Measurements from ENCODE around the gene TIMMDC1.
A peak's percentile ranks its signal among the peaks of the same experiment; 100 is the strongest.
"Not testable (repeated sequence)": the region's sequence is repeated elsewhere in the genome, so short reads cannot be mapped to it uniquely, and the experiment has no call there.

TIMMDC1 gene

DNA sequence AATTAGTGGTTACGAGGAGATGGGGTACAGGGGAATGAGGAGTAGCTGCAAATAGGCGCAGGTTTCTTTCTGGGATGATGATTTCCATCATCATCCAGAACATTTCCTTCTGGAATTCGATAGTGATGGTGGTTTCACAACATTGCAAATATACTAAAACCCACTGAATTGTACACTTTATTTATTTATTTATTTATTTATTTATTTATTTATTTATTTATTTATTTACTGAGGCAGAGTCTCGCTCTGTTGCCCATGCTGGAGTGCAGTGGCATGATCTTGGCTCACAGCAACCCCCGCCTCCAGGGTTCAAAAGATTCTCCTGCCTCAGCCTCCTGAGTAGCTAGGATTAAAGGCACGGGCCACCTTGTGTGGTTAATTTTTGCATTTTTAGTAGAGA is 54.6 kb downstream of the TIMMDC1 start:
- H3K9me3 ChIP-seq (ENCODE audit: control insufficient read depth in 2 of 2, low read length in 2 of 2); H3K9ac ChIP-seq (ENCODE audit: low read depth in 1 of 2, low read length in 2 of 2): not testable (repeated sequence)

DNA sequence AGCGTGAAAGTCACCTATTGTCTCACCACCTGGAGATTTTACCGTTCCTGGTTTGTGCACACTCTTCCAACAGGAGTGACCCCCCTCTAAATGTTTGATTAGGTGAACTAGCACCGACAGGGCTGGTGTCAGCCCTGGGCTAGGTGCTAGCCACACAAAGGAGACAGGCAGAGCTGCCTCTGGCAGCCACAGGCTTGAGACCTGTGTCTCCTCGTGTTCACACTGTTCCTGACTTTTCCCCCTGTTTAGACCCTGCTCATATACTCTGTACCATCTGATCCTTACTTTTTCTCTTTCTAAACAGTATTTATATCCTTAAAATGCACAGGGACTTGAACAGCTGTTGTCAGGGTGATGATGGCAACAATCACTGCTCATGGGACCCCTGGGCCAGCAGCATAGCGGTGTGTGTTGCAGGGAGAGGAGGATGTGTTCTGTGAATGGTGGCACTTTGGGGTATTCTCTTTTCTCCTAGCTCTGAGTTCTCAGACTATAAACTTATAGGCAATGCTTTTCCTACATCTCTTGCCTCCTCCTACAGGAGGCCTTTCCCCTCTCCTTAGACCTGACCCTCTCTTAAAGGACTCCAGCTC is 55.6 kb downstream of the TIMMDC1 start:
- Histone ChIP-seq H3K9ac (ENCODE audit: low read depth in 1 of 2, low read length in 2 of 2) (no peak overlapping the region), H3K27me3 (ENCODE audit: control insufficient read depth in 2 of 2, insufficient read depth in 2 of 2, low read length in 2 of 2) (no peaks in the 10 kb centered on the region), H3K27ac (ENCODE audit: low read depth in 2 of 2, low read length in 2 of 2) (no peak overlapping the region), H3K4me1 (ENCODE audit: control insufficient read depth in 2 of 2, insufficient read depth in 2 of 2, low read length in 2 of 2) (no peaks in the 10 kb centered on the region), H3K4me3 (ENCODE audit: low read length in 2 of 2) (no peak overlapping the region), H3K36me3 (ENCODE audit: control insufficient read depth in 2 of 2, insufficient read depth in 2 of 2, low read length in 2 of 2) (no peaks in the 10 kb centered on the region), H3K9me3 (ENCODE audit: control insufficient read depth in 2 of 2, low read length in 2 of 2) (no peaks in the 10 kb centered on the region)

More for the DNA sequence above, 54.6 kb downstream of the TIMMDC1 start:
- H3K27ac ChIP-seq (ENCODE audit: low read depth in 2 of 2, low read length in 2 of 2); H3K4me3 ChIP-seq (ENCODE audit: low read length in 2 of 2); H3K27me3 ChIP-seq (ENCODE audit: control insufficient read depth in 2 of 2, insufficient read depth in 2 of 2, low read length in 2 of 2); H3K36me3 ChIP-seq (ENCODE audit: control insufficient read depth in 2 of 2, insufficient read depth in 2 of 2, low read length in 2 of 2); H3K4me1 ChIP-seq (ENCODE audit: control insufficient read depth in 2 of 2, insufficient read depth in 2 of 2, low read length in 2 of 2): not testable (repeated sequence)

DNA sequence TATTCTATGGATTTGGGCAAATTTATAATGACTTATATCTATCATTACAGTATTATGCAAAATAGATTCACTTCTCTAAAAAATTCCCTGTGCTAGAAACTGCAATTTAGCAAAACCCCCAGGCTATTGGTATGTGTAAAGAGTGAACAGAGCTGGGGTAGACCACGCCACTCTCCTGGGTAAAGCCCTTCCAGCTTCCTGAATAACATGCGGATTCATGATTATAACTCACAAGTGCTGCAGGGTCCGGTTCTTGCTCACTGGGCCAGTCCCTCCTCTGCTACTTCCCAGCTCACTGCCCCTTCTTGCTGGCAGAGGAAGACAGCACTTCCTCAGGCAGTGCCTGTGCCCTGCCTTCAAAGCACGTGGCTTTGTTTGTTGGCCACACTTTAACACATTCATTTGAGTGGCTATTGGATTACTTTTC is 57.0 kb downstream of the TIMMDC1 start:
- Histone ChIP-seq H3K27me3 (ENCODE audit: control insufficient read depth in 2 of 2, insufficient read depth in 2 of 2, low read length in 2 of 2) (no peaks in the 10 kb centered on the region), H3K9me3 (ENCODE audit: control insufficient read depth in 2 of 2, low read length in 2 of 2) (no peaks in the 10 kb centered on the region), H3K27ac (ENCODE audit: low read depth in 2 of 2, low read length in 2 of 2) (no peak overlapping the region), H3K4me1 (ENCODE audit: control insufficient read depth in 2 of 2, insufficient read depth in 2 of 2, low read length in 2 of 2) (no peaks in the 10 kb centered on the region), H3K4me3 (ENCODE audit: low read length in 2 of 2) (no peak overlapping the region), H3K36me3 (ENCODE audit: control insufficient read depth in 2 of 2, insufficient read depth in 2 of 2, low read length in 2 of 2) (no peaks in the 10 kb centered on the region), H3K9ac (ENCODE audit: low read depth in 1 of 2, low read length in 2 of 2) (no peak overlapping the region)

GRCh38 chr3:119555929-119556328 is 57.6 kb downstream of the TIMMDC1 start:
- Histone ChIP-seq H3K36me3 (ENCODE audit: control insufficient read depth in 2 of 2, insufficient read depth in 2 of 2, low read length in 2 of 2) (no peaks in the 10 kb centered on the region), H3K27ac (ENCODE audit: low read depth in 2 of 2, low read length in 2 of 2) (no peak overlapping the region), H3K4me1 (ENCODE audit: control insufficient read depth in 2 of 2, insufficient read depth in 2 of 2, low read length in 2 of 2) (no peaks in the 10 kb centered on the region), H3K27me3 (ENCODE audit: control insufficient read depth in 2 of 2, insufficient read depth in 2 of 2, low read length in 2 of 2) (no peaks in the 10 kb centered on the region), H3K9ac (ENCODE audit: low read depth in 1 of 2, low read length in 2 of 2) (no peak overlapping the region), H3K9me3 (ENCODE audit: control insufficient read depth in 2 of 2, low read length in 2 of 2) (no peaks in the 10 kb centered on the region), H3K4me3 (ENCODE audit: low read length in 2 of 2) (no peak overlapping the region)

DNA sequence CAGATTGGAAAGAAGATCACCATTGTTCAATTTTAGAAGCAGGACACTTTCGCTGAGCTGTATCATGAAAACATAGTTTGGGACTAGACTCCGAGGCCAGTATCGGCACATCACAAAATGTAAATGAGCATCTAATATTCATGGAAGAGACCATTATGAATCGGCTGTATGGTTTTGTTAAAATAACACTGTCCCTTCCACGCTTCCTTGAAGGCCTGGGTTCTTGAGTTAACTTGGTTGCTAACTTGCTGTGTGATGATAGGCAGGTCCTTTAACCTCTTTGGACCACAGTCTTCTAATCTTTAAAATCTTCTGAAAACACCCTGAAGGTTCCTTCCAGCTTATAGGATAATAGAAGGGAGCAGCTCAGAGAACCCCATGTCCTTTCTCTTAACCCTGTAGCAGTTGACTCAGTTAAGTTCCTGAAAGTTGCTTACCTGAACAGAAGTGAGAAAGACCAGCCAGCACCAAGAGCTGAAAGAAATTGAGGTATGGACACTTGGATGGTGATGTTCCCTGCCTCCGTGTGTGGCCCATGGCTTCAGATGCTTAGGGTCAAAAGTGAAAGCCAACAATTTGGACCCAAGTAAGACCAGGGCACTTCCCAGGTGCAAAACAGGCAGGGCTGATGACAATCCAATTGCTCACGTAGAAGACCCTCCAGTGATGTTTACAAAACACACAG is 59.0 kb downstream of the TIMMDC1 start:
- Histone ChIP-seq H3K27ac (ENCODE audit: low read depth in 2 of 2, low read length in 2 of 2) (no peak overlapping the region), H3K9ac (ENCODE audit: low read depth in 1 of 2, low read length in 2 of 2) (no peak overlapping the region), H3K36me3 (ENCODE audit: control insufficient read depth in 2 of 2, insufficient read depth in 2 of 2, low read length in 2 of 2) (no peaks in the 10 kb centered on the region), H3K4me3 (ENCODE audit: low read length in 2 of 2) (no peak overlapping the region), H3K4me1 (ENCODE audit: control insufficient read depth in 2 of 2, insufficient read depth in 2 of 2, low read length in 2 of 2) (no peaks in the 10 kb centered on the region), H3K9me3 (ENCODE audit: control insufficient read depth in 2 of 2, low read length in 2 of 2) (no peaks in the 10 kb centered on the region), H3K27me3 (ENCODE audit: control insufficient read depth in 2 of 2, insufficient read depth in 2 of 2, low read length in 2 of 2) (no peaks in the 10 kb centered on the region)

DNA sequence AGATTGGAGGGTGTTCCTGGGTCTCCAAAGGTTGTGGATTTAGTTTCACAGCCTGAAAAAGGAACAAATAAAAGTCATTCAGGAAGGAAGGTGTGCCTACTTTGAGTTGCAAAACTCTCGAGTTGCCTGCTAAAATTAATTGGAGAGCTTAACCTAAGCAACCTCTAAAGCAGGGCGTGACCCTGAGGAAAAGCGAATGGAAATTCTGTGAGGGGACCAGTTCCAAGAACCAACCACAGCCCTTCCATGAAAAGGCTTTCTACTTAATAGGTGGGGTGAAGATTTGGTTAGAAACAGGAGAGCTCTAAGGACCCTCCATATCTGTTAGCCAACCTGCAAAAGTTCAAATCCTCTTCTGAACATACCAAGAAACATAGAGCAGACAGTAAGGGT is 59.5 kb downstream of the TIMMDC1 start:
- no peaks in the 10 kb centered on the region for H3K4me1 ChIP-seq (ENCODE audit: control insufficient read depth in 2 of 2, insufficient read depth in 2 of 2, low read length in 2 of 2)
- no peaks in the 10 kb centered on the region for H3K27me3 ChIP-seq (ENCODE audit: control insufficient read depth in 2 of 2, insufficient read depth in 2 of 2, low read length in 2 of 2)
- no peak overlapping the region for H3K4me3 ChIP-seq (ENCODE audit: low read length in 2 of 2)
- H3K9ac ChIP-seq (ENCODE audit: low read depth in 1 of 2, low read length in 2 of 2), result no peak overlapping the region
- H3K36me3 ChIP-seq (ENCODE audit: control insufficient read depth in 2 of 2, insufficient read depth in 2 of 2, low read length in 2 of 2), result no peaks in the 10 kb centered on the region
- no peak overlapping the region for H3K27ac ChIP-seq (ENCODE audit: low read depth in 2 of 2, low read length in 2 of 2)
- H3K9me3 ChIP-seq (ENCODE audit: control insufficient read depth in 2 of 2, low read length in 2 of 2), result no peaks in the 10 kb centered on the region

- Histone ChIP-seq H3K4me1 (ENCODE audit: control insufficient read depth in 2 of 2, insufficient read depth in 2 of 2, low read length in 2 of 2) (no peaks in the 10 kb centered on the region), H3K27ac (ENCODE audit: low read depth in 2 of 2, low read length in 2 of 2) (no peak overlapping the region), H3K27me3 (ENCODE audit: control insufficient read depth in 2 of 2, insufficient read depth in 2 of 2, low read length in 2 of 2) (no peaks in the 10 kb centered on the region), H3K9me3 (ENCODE audit: control insufficient read depth in 2 of 2, low read length in 2 of 2) (no peaks in the 10 kb centered on the region), H3K9ac (ENCODE audit: low read depth in 1 of 2, low read length in 2 of 2) (peak overlapping the region in 1 of 2 donors; percentile 2), H3K4me3 (ENCODE audit: low read length in 2 of 2) (peak overlapping the region in 1 of 2 donors; percentile 44), H3K36me3 (ENCODE audit: control insufficient read depth in 2 of 2, insufficient read depth in 2 of 2, low read length in 2 of 2) (no peaks in the 10 kb centered on the region)
Observed at GRCh38 chr3:119558626-119559317, 60.4 kb downstream of the TIMMDC1 start.

GRCh38 chr3:119559441-119559963 is 61.2 kb downstream of the TIMMDC1 start, which contains the start of gene CD80:
Gene CD80, minus strand, starts transcription at chr3:119559614. Its CDS starts 1,886 bp downstream, at chr3:119557728.
- Histone ChIP-seq H3K27me3 (ENCODE audit: control insufficient read depth in 2 of 2, insufficient read depth in 2 of 2, low read length in 2 of 2) (no peaks in the 10 kb centered on the region), H3K9ac (ENCODE audit: low read depth in 1 of 2, low read length in 2 of 2) (peak within 1 kb of the TSS in 1 of 2 donors; percentile 2), H3K36me3 (ENCODE audit: control insufficient read depth in 2 of 2, insufficient read depth in 2 of 2, low read length in 2 of 2) (no peaks in the 10 kb centered on the region), H3K27ac (ENCODE audit: low read depth in 2 of 2, low read length in 2 of 2) (no peak within 1 kb of the TSS), H3K9me3 (ENCODE audit: control insufficient read depth in 2 of 2, low read length in 2 of 2) (no peaks in the 10 kb centered on the region), H3K4me3 (ENCODE audit: low read length in 2 of 2) (peak within 1 kb of the TSS in 1 of 2 donors; percentile 44), H3K4me1 (ENCODE audit: control insufficient read depth in 2 of 2, insufficient read depth in 2 of 2, low read length in 2 of 2) (no peaks in the 10 kb centered on the region)

DNA sequence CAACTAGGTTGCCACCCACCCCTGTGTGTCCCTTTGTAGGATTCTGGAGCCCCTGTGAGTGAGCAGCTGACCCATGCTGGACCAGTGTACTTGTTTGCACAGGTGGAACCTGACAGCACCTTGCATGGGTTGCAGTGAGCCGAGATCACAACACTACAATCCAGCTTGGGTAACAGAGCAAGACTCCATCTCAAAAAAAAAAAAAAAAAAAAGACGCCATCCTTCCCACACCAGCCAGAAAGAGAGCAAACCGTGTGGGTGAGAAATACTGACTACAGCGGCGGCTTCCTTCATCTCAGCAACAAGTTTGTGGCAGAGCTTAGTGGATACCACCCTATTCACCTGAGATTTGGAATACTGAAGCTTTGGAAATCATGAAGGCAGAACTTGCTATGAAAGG is 61.8 kb downstream of the TIMMDC1 start:
- no peaks in the 10 kb centered on the region for H3K27me3 ChIP-seq (ENCODE audit: control insufficient read depth in 2 of 2, insufficient read depth in 2 of 2, low read length in 2 of 2)
- no peaks in the 10 kb centered on the region for H3K4me1 ChIP-seq (ENCODE audit: control insufficient read depth in 2 of 2, insufficient read depth in 2 of 2, low read length in 2 of 2)
- H3K9me3 ChIP-seq (ENCODE audit: control insufficient read depth in 2 of 2, low read length in 2 of 2), result no peaks in the 10 kb centered on the region
- H3K9ac ChIP-seq (ENCODE audit: low read depth in 1 of 2, low read length in 2 of 2), result no peak overlapping the region
- no peak overlapping the region for H3K27ac ChIP-seq (ENCODE audit: low read depth in 2 of 2, low read length in 2 of 2)
- H3K36me3 ChIP-seq (ENCODE audit: control insufficient read depth in 2 of 2, insufficient read depth in 2 of 2, low read length in 2 of 2), result no peaks in the 10 kb centered on the region
- no peak overlapping the region for H3K4me3 ChIP-seq (ENCODE audit: low read length in 2 of 2)

DNA sequence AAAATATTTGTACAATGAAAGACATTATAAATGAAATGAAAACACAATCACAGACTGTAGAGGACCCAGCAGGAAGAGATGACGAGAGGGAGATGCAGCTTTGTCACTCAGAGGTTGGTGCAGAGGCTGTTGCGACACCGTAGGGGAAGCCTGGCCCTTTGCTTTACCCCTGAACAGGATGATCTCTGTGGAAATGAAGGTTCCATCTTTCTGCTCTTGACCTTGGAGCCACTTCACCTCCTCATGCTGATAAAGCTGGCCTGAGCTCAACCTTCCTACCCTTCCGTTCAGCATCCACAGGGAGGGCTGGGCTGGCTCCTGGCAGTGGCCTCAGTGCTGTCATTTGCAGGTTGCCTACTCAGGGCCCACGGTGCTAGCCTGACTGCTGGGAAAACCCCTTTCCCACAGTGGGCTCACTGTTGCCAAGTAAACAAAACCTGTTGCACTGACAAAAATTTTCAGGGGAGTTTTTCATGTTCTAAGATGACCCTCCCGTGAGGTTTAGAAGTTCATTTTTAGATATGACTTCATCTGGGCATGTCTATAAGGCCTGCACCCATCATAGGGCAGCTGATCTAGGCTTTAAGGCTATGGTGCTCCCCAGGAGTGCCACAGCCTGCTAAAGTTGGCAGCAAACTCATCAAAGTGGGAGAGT is 64.1 kb downstream of the TIMMDC1 start:
- H3K4me3 ChIP-seq (ENCODE audit: low read length in 2 of 2), result no peak overlapping the region
- no peak overlapping the region for H3K27ac ChIP-seq (ENCODE audit: low read depth in 2 of 2, low read length in 2 of 2)
- no peak overlapping the region for H3K9ac ChIP-seq (ENCODE audit: low read depth in 1 of 2, low read length in 2 of 2)
- H3K4me1 ChIP-seq (ENCODE audit: control insufficient read depth in 2 of 2, insufficient read depth in 2 of 2, low read length in 2 of 2), result no peaks in the 10 kb centered on the region
- no peaks in the 10 kb centered on the region for H3K27me3 ChIP-seq (ENCODE audit: control insufficient read depth in 2 of 2, insufficient read depth in 2 of 2, low read length in 2 of 2)
- H3K9me3 ChIP-seq (ENCODE audit: control insufficient read depth in 2 of 2, low read length in 2 of 2), result no peaks in the 10 kb centered on the region
- H3K36me3 ChIP-seq (ENCODE audit: control insufficient read depth in 2 of 2, insufficient read depth in 2 of 2, low read length in 2 of 2), result no peaks in the 10 kb centered on the region
